LNCaP clone FGC (cell line): ENCODE measurements around the gene MAST4.

Experiments used
- DNase-seq: peaks from one replicate; pipeline ENCODE4 v3.0.0-alpha.2; 2011; ENCODE audit warnings: low read depth
- H3K4me3 ChIP-seq: 2 replicates; pipeline ENCODE4 v1.5.1; 2011; ENCODE audit warnings: mild to moderate bottlenecking, low read depth, low read length, control low read depth
- CTCF ChIP-seq: IDR thresholded peaks from 2 replicates; pipeline ENCODE4 v1.5.1; 2012; ENCODE audit warnings: mild to moderate bottlenecking; ENCODE audit not compliant: control insufficient read depth, insufficient read depth; ENCODE audit errors: extremely low read depth

Gene MAST4

GRCh38 chr5:67198917-67199316, 602.7 kb downstream of the MAST4 start:
- no peak for DNase-seq
- no peak for TF ChIP-seq CTCF
- no peak overlapping the region for H3K4me3 ChIP-seq

- no peak for DNase-seq
- no peak for TF ChIP-seq CTCF
- H3K4me3 ChIP-seq = no peak overlapping the region
Measured at GRCh38 chr5:67199859-67200258, 603.7 kb downstream of the MAST4 start.

GRCh38 chr5:67200809-67201562, 604.8 kb downstream of the MAST4 start:
- no peak for TF ChIP-seq CTCF
- DNase-seq = no peak
- no peak overlapping the region for H3K4me3 ChIP-seq

- no peak for DNase-seq
- no peak for TF ChIP-seq CTCF
- no peak overlapping the region for H3K4me3 ChIP-seq
Measured at GRCh38 chr5:67201897-67202549, 605.8 kb downstream of the MAST4 start.

- DNase-seq = no peak
- no peak for TF ChIP-seq CTCF
- H3K4me3 ChIP-seq = no peak overlapping the region
Measured at GRCh38 chr5:67202828-67203227, 606.6 kb downstream of the MAST4 start.

- H3K4me3 ChIP-seq = no peak overlapping the region
- DNase-seq = no peak
- no peak for TF ChIP-seq CTCF
Measured at GRCh38 chr5:67203701-67204074, 607.5 kb downstream of the MAST4 start.
